GM19395 (cell line): ENCODE results near the gene SEMA4B.
A peak's percentile ranks its signal among the peaks of the same experiment; 100 is the strongest.
"Not testable (repeated sequence)": the region's sequence is repeated elsewhere in the genome, so short reads cannot be mapped to it uniquely, and the experiment has no call there.

Source experiments
- ATAC-seq: cut with Tn5 transposase; IDR thresholded peaks from one replicate; pipeline ENCODE4 v1.9.1; 2021; ENCODE audit warnings: mild to moderate bottlenecking, moderate library complexity; ENCODE audit not compliant: unreplicated experiment

SEMA4B gene, protein sequence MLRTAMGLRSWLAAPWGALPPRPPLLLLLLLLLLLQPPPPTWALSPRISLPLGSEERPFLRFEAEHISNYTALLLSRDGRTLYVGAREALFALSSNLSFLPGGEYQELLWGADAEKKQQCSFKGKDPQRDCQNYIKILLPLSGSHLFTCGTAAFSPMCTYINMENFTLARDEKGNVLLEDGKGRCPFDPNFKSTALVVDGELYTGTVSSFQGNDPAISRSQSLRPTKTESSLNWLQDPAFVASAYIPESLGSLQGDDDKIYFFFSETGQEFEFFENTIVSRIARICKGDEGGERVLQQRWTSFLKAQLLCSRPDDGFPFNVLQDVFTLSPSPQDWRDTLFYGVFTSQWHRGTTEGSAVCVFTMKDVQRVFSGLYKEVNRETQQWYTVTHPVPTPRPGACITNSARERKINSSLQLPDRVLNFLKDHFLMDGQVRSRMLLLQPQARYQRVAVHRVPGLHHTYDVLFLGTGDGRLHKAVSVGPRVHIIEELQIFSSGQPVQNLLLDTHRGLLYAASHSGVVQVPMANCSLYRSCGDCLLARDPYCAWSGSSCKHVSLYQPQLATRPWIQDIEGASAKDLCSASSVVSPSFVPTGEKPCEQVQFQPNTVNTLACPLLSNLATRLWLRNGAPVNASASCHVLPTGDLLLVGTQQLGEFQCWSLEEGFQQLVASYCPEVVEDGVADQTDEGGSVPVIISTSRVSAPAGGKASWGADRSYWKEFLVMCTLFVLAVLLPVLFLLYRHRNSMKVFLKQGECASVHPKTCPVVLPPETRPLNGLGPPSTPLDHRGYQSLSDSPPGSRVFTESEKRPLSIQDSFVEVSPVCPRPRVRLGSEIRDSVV

DNA sequence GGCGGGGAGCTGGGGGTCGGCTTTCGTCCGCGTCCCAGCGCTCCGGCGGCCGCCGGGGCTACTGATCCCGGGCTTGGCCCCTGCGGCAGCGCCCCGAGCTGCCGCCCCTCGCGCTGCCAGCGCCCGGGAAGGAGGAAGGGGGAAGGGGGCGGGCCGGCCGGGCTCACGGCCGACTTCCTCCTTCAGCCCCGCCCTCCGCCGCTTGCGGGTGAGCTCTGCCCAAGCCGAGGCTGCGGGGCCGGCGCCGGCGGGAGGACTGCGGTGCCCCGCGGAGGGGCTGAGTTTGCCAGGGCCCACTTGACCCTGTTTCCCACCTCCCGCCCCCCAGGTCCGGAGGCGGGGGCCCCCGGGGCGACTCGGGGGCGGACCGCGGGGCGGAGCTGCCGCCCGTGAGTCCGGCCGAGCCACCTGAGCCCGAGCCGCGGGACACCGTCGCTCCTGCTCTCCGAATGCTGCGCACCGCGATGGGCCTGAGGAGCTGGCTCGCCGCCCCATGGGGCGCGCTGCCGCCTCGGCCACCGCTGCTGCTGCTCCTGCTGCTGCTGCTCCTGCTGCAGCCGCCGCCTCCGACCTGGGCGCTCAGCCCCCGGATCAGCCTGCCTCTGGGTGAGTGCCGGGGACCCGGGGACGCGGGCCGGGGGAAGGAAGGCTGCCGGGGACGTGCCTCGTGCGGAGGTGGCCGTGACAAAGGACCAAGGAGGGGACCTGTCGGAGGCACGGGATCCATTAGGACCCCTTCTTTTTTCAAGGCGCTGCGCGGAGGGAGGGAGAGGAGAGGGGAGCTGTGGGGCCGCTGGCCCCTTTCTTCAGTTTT lies at the start of gene SEMA4B:
Gene SEMA4B (plus strand): TSS at position 201 of the 814 bp plus-strand sequence. CDS start 249 bp downstream, at position 450.
- peak; percentile 83 for ATAC-seq

DNA sequence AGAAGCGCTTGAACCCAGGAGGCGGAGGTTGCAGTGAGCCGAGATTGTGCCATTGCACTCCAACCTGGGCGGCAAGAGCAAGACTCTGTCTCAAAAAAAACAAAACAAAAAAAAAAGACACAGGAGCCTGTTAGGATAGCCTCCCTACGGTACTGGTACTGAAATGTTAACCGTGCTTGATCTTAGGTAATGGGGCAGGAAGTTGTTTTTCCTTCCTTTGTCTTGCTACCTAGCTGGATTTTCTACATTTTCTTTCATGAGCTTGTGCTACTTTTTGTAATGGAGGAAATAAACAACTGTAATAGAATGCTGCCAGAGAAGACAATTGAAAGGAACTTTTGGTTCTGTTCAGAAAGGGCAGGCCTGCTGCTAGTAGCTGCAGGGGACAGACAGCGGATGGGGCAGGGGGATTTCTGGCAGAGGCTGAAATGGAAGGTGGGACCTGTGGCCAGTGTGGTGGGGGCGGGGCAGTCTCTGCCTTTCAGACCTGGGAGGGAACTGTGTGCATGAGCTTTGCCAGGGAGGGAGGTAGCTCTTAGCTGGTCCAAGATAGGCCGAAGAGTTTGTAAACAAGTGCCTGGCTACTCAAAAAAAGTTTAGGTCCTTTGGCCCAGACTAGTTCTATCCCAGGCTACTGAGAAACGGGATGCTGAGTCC lies 49.0 kb upstream of the SEMA4B start:
- no peak for ATAC-seq

DNA sequence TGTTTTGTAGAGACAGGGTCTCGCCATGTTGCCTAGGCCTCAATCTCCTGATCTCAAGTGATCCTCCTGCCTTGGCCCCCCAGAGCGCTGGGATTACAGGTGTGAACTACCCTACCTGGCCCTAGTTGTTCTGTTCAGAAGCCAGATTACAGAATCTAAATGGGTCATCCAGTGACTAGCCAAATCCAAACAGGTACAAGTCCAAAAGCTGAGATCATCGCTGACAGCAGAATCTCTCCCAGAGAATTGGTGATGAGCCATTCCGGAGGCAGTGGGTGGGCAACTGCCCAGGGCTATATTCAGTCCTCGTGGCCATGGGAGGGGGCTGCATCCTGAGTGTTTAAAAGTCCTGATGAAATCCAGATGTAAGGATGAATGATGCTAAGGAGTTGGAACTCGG lies 47.5 kb upstream of the SEMA4B start:
- ATAC-seq = no peak

GRCh38 chr15:90154246-90154645 lies 46.9 kb upstream of the SEMA4B start:
- no peak for ATAC-seq

- ATAC-seq = no peak
These were observed 46.1 kb upstream of the SEMA4B start for GRCh38 chr15:90154861-90155626.

GRCh38 chr15:90159213-90159612 lies 41.9 kb upstream of the SEMA4B start:
- ATAC-seq = no peak

DNA sequence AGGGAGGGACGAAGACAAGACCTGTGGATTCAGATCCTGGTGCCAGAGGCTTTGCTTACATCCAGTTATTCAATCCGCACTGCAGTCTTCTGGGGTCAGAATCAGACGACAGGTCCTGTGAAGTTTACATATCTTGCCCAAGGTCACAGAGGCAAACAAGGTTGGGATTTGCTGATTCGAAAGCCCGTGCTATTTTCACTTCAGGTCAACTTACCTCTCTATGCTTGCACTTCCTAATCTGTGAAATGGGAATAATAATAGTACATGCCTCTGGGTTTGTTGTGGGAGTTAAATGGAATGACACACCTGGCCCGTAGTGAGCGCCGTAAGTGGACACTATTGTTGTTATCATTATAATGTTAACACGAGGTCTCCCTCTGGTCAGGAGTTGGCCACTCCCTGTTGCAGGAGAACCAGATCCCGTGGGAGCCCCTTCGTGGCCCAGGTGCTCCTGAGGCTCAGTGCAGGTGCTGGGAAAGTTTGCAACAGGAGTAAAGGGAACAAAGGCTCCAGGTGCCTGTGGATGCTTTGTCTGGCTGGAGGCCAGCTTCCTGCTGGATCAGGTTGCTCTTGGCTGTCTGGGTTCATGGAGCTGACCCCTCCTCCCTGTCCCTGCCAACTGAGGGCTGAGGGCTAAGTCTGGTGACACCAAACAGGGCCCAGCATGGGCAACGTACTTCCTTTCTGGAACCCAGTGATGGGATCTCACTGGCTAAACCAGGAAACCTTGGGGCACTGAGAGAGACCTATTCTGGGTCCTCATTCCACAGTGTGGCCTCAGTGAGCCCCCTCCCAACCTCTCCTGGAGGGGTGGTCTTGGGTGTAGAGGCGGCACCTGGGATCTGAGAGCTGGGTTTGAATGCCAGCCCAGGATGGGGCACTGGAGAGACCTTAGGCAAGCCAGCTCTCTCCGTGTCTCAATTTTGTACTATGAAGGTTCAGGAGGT lies 40.1 kb upstream of the SEMA4B start:
- ATAC-seq = no peak

DNA sequence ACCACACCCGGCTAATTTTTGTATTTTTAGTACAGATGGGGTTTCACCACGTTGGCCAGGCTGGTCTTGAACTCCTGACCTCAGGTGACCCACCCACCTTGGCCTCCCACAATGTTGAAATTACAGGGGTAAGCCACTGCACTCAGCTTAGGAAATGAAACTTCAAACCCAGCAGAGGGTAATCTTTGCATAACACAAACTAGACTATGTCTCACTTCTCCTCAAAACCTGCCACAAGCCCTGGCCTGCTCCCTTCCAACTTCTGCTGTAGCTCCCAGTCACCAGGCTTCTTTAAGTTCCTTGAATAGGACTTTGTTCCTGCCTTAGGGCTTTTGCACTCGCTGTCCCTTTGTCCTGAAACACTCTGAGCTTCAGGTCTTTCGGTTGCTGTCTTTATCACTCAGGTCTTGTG lies 39.2 kb upstream of the SEMA4B start:
- ATAC-seq = no peak

DNA sequence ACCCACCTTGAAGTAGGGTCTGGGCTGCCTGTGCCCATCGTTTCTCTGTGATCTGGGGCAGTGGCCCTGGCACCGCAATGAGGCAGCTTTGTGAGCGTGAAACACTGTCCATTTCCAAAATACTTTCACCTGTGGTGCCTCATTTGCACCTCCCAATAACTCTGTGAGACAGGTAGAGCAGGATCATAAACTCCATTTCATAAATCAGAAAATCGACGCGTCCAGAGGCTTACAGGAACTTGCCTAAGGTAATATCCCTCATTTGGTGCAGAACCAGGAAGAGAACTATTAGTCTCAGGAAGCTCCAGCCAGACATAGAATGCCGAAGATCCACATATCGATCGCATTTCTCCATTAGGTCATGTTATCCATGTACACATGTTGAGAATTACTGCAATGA lies 38.2 kb upstream of the SEMA4B start:
- no peak for ATAC-seq

DNA sequence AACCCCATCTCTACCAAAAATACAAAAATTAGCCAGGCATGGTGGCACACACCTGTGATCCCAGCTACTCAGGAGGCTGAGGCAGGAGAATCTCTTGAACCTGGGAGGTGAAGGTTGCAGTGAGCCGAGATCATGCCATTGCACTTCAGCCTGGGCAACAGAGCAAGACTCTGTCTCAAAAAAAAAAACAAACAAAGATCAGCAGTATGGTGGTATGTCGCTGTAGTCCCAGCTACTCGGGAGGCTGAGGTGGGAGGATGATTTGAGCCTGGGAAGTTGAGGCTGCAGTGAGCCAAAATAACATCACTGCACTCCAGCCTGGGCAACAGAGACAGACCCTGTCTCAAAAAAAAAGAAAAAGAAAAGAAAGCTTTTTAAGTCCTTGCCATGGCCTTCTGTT lies 36.9 kb upstream of the SEMA4B start:
- ATAC-seq = not testable (repeated sequence)

DNA sequence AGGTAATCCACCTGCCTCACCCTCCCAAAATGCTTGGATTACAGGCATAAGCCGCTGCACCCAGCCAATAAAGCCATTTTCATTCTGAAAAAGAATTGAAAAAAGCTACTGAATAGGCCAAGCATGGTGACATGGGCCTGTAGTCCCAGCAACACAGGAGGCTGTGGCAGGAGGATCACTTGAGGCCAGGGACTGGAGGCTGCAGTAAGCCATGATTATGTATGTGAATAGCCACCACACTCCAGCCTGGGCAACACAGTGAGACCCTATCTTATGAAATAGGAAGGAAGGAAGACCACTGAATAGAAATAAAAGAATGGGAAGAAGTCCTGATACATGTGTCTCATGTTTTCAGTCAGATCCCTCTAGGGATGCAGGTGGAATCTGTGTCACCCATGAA lies 36.0 kb upstream of the SEMA4B start:
- no peak for ATAC-seq

GRCh38 chr15:90165659-90166489 lies 35.3 kb upstream of the SEMA4B start:
- ATAC-seq = peak; percentile 70

- ATAC-seq = no peak
These were observed 34.0 kb upstream of the SEMA4B start for GRCh38 chr15:90167121-90167520.

DNA sequence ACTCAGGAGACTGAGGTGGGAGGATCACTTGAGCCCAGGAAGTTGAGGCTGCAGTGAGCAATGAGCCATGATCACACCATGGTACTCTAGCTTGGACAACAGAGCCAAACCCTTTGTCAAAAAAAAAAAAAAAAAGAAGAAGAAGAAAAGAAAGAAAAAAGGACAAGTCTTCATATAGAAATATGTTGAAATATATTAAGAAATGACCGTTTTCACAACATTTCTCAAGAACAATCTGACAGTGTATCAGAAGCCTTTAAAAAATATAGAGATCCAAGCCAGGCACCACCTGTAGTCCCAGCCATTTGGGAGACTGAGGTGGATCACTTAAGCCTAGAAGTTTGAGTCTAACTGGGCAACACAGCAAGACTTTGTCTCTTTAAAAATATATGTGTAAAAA lies 29.5 kb upstream of the SEMA4B start:
- no peak for ATAC-seq

GRCh38 chr15:90173372-90173771 lies 27.8 kb upstream of the SEMA4B start:
- ATAC-seq = no peak

- ATAC-seq = no peak
These were observed 26.8 kb upstream of the SEMA4B start for GRCh38 chr15:90174140-90174875.

- ATAC-seq = no peak
These were observed 24.1 kb upstream of the SEMA4B start for GRCh38 chr15:90177012-90177411.
